HuH-7 (cell line): ENCODE results near the gene ARHGAP23.
A peak's percentile ranks its signal among the peaks of the same experiment; 100 is the strongest.
"Not testable (repeated sequence)": the region's sequence is repeated elsewhere in the genome, so short reads cannot be mapped to it uniquely, and the experiment has no call there.

Experiments
- DNase-seq: peaks from one replicate; pipeline ENCODE4 v3.0.0; 2011; ENCODE audit warnings: low spot score

Gene ARHGAP23

GRCh38 chr17:38460716-38461630 is 32.7 kb downstream of the ARHGAP23 start:
- DNase-seq = no peak

- peak; percentile 4 for DNase-seq
These were observed 33.4 kb downstream of the ARHGAP23 start for GRCh38 chr17:38461683-38462082.

- no peak for DNase-seq
These were observed 35.2 kb downstream of the ARHGAP23 start for GRCh38 chr17:38463451-38463858.

- DNase-seq = no peak
These were observed 36.0 kb downstream of the ARHGAP23 start for GRCh38 chr17:38464251-38464722.

GRCh38 chr17:38464723-38465390 is 36.6 kb downstream of the ARHGAP23 start:
- DNase-seq = no peak

- peak; percentile 15 for DNase-seq
These were observed 37.4 kb downstream of the ARHGAP23 start for GRCh38 chr17:38465391-38466345.

- no peak for DNase-seq
These were observed 38.4 kb downstream of the ARHGAP23 start for GRCh38 chr17:38466346-38467315.

GRCh38 chr17:38467491-38467890 is 39.2 kb downstream of the ARHGAP23 start:
- no peak for DNase-seq

GRCh38 chr17:38469875-38470274 is 41.6 kb downstream of the ARHGAP23 start:
- no peak for DNase-seq

GRCh38 chr17:38471253-38471652 is 43.0 kb downstream of the ARHGAP23 start:
- not testable (repeated sequence) for DNase-seq

GRCh38 chr17:38474666-38475065 is 46.4 kb downstream of the ARHGAP23 start:
- DNase-seq = peak; percentile 36

GRCh38 chr17:38476549-38476948 is 48.3 kb downstream of the ARHGAP23 start:
- DNase-seq = no peak

GRCh38 chr17:38477417-38477816 is 49.2 kb downstream of the ARHGAP23 start:
- not testable (repeated sequence) for DNase-seq

GRCh38 chr17:38477951-38478350 is 49.7 kb downstream of the ARHGAP23 start:
- not testable (repeated sequence) for DNase-seq

- DNase-seq = not testable (repeated sequence)
These were observed 50.4 kb downstream of the ARHGAP23 start for GRCh38 chr17:38478667-38479066.

- not testable (repeated sequence) for DNase-seq
These were observed 53.9 kb downstream of the ARHGAP23 start for GRCh38 chr17:38482039-38482699.

GRCh38 chr17:38482700-38483043 is 54.4 kb downstream of the ARHGAP23 start:
- not testable (repeated sequence) for DNase-seq

GRCh38 chr17:38484242-38485145 is 56.2 kb downstream of the ARHGAP23 start:
- not testable (repeated sequence) for DNase-seq

- DNase-seq = no peak
These were observed 56.8 kb downstream of the ARHGAP23 start for GRCh38 chr17:38485146-38485468.
